HCT116 (cell line): Measurements from ENCODE around the gene CYB5B. TPM values are rescaled to one million over a fixed set of nuclear protein-coding genes. Genes with fewer than 3 reads are reported as not detected.
A peak's percentile ranks its signal among the peaks of the same experiment; 100 is the strongest.

Experiments used
- ATAC-seq: fragments of 200-7000 bp; cut with Tn5 transposase; 2 replicates; pipeline ENCODE4 v1.9.1; 2020; ENCODE audit warnings: mild to moderate bottlenecking, moderate library complexity
- BruUV-seq: library from RNA; stranded (reverse); fragments of 400-500 nt; replicated peaks from 2 replicates; lab custom pipeline; 2021; lab: Mats Ljungman, UMichigan
- CTCF ChIA-PET: fragments of 300-600 bp; sonication (Branson Sonifier 250); formaldehyde crosslinking; loops from one replicate; lab custom pipeline; 2021; ENCODE audit warnings: antibody characterized with exemption; lab: Charles Lee
- POLR2A ChIA-PET: fragments of 300-600, 350-600 bp; sonication (Branson Sonifier 250); formaldehyde crosslinking; loops from one replicate; lab custom pipeline; 2021; ENCODE audit warnings: antibody characterized with exemption; lab: Charles Lee
- RAD21 ChIA-PET, 2 experiments: fragments of 300-600 bp; sonication (Branson Sonifier 250); formaldehyde crosslinking; loops; one replicate each; lab custom pipeline; 2023; ENCODE audit warnings: low total read pairs in 2 of 2; ENCODE audit not compliant: uncharacterized antibody in 2 of 2, unreplicated experiment in 2 of 2, low non-redundant PET in 1 of 2; lab: Charles Lee
- DNase-seq: peaks from one replicate; pipeline ENCODE4 v3.0.0-alpha.2; 2010; ENCODE audit warnings: low read depth, low spot score
- H2AFZ ChIP-seq: fragments of 200-600 bp; shearing (Covaris generic), sonication (generic); 2 replicates; pipeline ENCODE4 v1.6.1; 2017; ENCODE audit warnings: low read depth, mixed run types, mixed read lengths, antibody characterized with exemption, low read length; ENCODE audit not compliant: poor library complexity, severe bottlenecking
- H3K27ac ChIP-seq: 2 replicates; pipeline ENCODE4 v1.5.1; 2012; ENCODE audit warnings: low read depth, low read length
- H3K27me3 ChIP-seq: fragments of 200-600 bp; sonication (generic); 2 replicates; pipeline ENCODE4 v1.6.1; 2016; ENCODE audit warnings: mixed run types, low read length, mixed read lengths; ENCODE audit not compliant: insufficient read depth
- H3K36me3 ChIP-seq, 2 experiments: fragments of 200-500 bp in 1 of 2; fragments of 200-600 bp in 1 of 2; sonication (Bioruptor generic) in 1 of 2; sonication (generic) in 1 of 2; 2 replicates each; pipeline versions ENCODE4 v1.5.1 to v1.6.1; 2014 to 2016; ENCODE audit warnings: low read length in 2 of 2, inconsistent platforms in 1 of 2, mixed read lengths in 1 of 2, mixed run types in 1 of 2; ENCODE audit not compliant: insufficient read depth in 2 of 2, control insufficient read depth in 1 of 2
- H3K4me1 ChIP-seq, 2 experiments: fragments of 200-600 bp in 1 of 2; sonication (generic) in 1 of 2; 2 replicates each; pipeline versions ENCODE4 v1.5.1 to v1.6.1; 2012 to 2017; ENCODE audit warnings: low read length in 2 of 2, inconsistent platforms in 1 of 2, mild to moderate bottlenecking in 1 of 2, mixed read lengths in 1 of 2, mixed run types in 1 of 2, moderate library complexity in 1 of 2; ENCODE audit not compliant: insufficient read depth in 2 of 2, control insufficient read depth in 1 of 2
- H3K4me2 ChIP-seq: fragments of 200-600 bp; sonication (generic); 2 replicates; pipeline ENCODE4 v1.6.1; 2017; ENCODE audit warnings: mixed run types, low read length, mixed read lengths
- H3K4me3 ChIP-seq, 2 experiments: fragments of 200-600 bp in 1 of 2; sonication (generic) in 1 of 2; replicated peaks in 1 of 2; 2 replicates each; pipeline ENCODE4 v1.5.1; 2011 to 2016; ENCODE audit warnings: low read length in 2 of 2, control low read depth in 1 of 2, low read depth in 1 of 2, mild to moderate bottlenecking in 1 of 2, mixed read lengths in 1 of 2, mixed run types in 1 of 2
- H3K79me2 ChIP-seq: fragments of 200-600 bp; sonication (generic); 2 replicates; pipeline ENCODE4 v1.6.1; 2017; ENCODE audit warnings: mild to moderate bottlenecking, mixed run types, low read length, moderate library complexity, mixed read lengths; ENCODE audit not compliant: insufficient read depth
- H3K9ac ChIP-seq: fragments of 200-600 bp; sonication (generic); 2 replicates; pipeline ENCODE4 v1.6.1; 2016; ENCODE audit warnings: low read length, mixed read lengths
- H3K9me2 ChIP-seq: fragments of 200-600 bp; sonication (generic), shearing (Covaris generic); 2 replicates; pipeline ENCODE4 v1.6.1; 2017; ENCODE audit warnings: mixed run types, mild to moderate bottlenecking, moderate library complexity; ENCODE audit not compliant: insufficient read depth
- H3K9me3 ChIP-seq, 2 experiments: fragments of 200-500 bp in 1 of 2; fragments of 200-600 bp in 1 of 2; sonication (Bioruptor generic) in 1 of 2; sonication (generic) in 1 of 2; 2 replicates each; pipeline ENCODE4 v1.6.1; 2014 to 2017; ENCODE audit warnings: low read length in 2 of 2, mixed read lengths in 2 of 2, inconsistent platforms in 1 of 2, low read depth in 1 of 2, mild to moderate bottlenecking in 1 of 2, mixed run types in 1 of 2, moderate library complexity in 1 of 2; ENCODE audit not compliant: control insufficient read depth in 1 of 2, insufficient read depth in 1 of 2
- H4K20me1 ChIP-seq: fragments of 200-600 bp; sonication (generic), shearing (Covaris generic); 2 replicates; pipeline ENCODE4 v1.6.1; 2017; ENCODE audit warnings: mixed run types, mild to moderate bottlenecking, moderate library complexity; ENCODE audit not compliant: insufficient read depth
- CEBPB ChIP-seq: IDR thresholded peaks from 2 replicates; pipeline ENCODE4 v1.6.1; 2012; ENCODE audit warnings: low read depth
- EGR1 ChIP-seq: IDR thresholded peaks from 2 replicates; pipeline ENCODE4 v1.6.1; 2012; ENCODE audit warnings: low read depth
- ELF1 ChIP-seq: IDR thresholded peaks from 2 replicates; pipeline ENCODE4 v1.6.1; 2012; ENCODE audit warnings: low read depth, borderline replicate concordance
- EZH2 ChIP-seq: fragments of 200-600 bp; sonication (generic); IDR thresholded peaks from 2 replicates; pipeline ENCODE4 v1.6.1; 2017; ENCODE audit warnings: antibody characterized with exemption, mixed run types
- EZH2phosphoT487 ChIP-seq: fragments of 200-600 bp; IDR thresholded peaks from 2 replicates; pipeline ENCODE4 v1.6.1; 2018; ENCODE audit warnings: antibody characterized with exemption, borderline replicate concordance
- FOSL1 ChIP-seq: IDR thresholded peaks from 2 replicates; pipeline ENCODE4 v1.6.1; 2012; ENCODE audit warnings: low read depth
- JUND ChIP-seq: IDR thresholded peaks from 2 replicates; pipeline ENCODE4 v1.6.1; 2012
- SIN3A ChIP-seq: IDR thresholded peaks from 2 replicates; pipeline ENCODE4 v1.6.1; 2012; ENCODE audit warnings: low read depth
- ZFX ChIP-seq: fragments of 450-650 bp; IDR thresholded peaks from 2 replicates; pipeline ENCODE4 v1.6.1; 2017
- ZNF274 ChIP-seq: fragments of 200-500 bp; sonication (Bioruptor generic); IDR thresholded peaks from 2 replicates; pipeline ENCODE4 v1.6.1; 2014; ENCODE audit warnings: mild to moderate bottlenecking, low read depth, low read length, inconsistent platforms
- intact Hi-C: fragments of 100-400 bp; cut with micrococcal nuclease; formaldehyde crosslinking; loops from 2 replicates; pipeline ENCODE4 v1.10.0; 2022
- total RNA-seq: library from RNA; stranded (reverse); gene quantifications from one replicate; pipeline ENCODE4 v1.2.1, GENCODE V29; 2021; ENCODE audit not compliant: unreplicated experiment
- TF ChIP-seq, protein P1 (sequence below): IDR thresholded peaks from 2 replicates; pipeline ENCODE4 v1.6.1; 2012
- TF ChIP-seq, protein P2 (sequence below): IDR thresholded peaks from 2 replicates; pipeline ENCODE4 v1.6.1; 2011; ENCODE audit warnings: mild to moderate bottlenecking, low read length, moderate library complexity; ENCODE audit not compliant: insufficient replicate concordance; ENCODE audit errors: extremely low read depth
- TF ChIP-seq, protein P3 (sequence below): IDR thresholded peaks from 2 replicates; pipeline ENCODE4 v1.6.1; 2012

Gene CYB5B
- total RNA-seq, 1 experiment from 2014 or later = 689 TPM

DNA sequence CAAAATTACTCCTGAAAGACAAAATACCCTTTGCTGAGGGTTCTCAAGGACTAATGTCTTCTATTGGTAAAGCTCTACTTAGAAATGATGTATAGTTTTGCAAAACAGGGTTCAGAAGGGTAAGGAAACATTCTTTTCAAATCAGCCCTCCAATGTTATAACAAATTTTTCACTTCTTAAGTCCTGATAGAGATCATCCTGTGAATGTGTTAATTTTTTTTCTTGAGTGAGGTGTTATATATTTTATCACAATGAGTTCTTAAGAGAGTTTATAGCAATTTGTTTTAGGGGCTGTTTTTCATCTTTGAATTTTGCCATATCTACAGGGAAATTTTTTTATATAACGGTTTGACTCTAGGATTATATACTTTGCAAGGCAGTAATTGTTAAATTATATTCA, 29.5 kb downstream of the CYB5B start:
- TF ChIP-seq FOSL1 (no peak), SIN3A (no peak), EZH2phosphoT487 (no peak), ZNF274 (no peak), CEBPB (no peak), JUND (no peak), ZFX (no peak)
- TF ChIP-seq, protein P1, sequence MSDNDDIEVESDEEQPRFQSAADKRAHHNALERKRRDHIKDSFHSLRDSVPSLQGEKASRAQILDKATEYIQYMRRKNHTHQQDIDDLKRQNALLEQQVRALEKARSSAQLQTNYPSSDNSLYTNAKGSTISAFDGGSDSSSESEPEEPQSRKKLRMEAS = no peak
- TF ChIP-seq, all 23 proteins: peak for 0
- Histone ChIP-seq H3K9me3 (no peaks in the 10 kb centered on the region), H3K4me3 (no peak overlapping the region), H2AFZ (no peak overlapping the region), H3K4me1 (peaks cover 28 to 35% of the 10 kb centered on the region in 2 experiments; a peak in 2 of 4 replicates), H3K4me2 (no peak overlapping the region), H3K36me3 (peaks cover 60 to 62% of the 10 kb centered on the region in 2 experiments), H3K9ac (no peak overlapping the region), H4K20me1 (peaks cover 7% of the 10 kb centered on the region; the same call in 1 of the 2 replicates), H3K79me2 (peaks cover 100% of the 10 kb centered on the region), H3K9me2 (no peaks in the 10 kb centered on the region), H3K27me3 (no peaks in the 10 kb centered on the region), H3K27ac (peak overlapping the region; percentile 28; the same call in 1 of the 2 replicates)
- RAD21 ChIA-PET = no interaction called here
- ATAC-seq (no peak), DNase-seq (no peak)
- POLR2A ChIA-PET = no interaction called here
- CTCF ChIA-PET = interaction anchor here (1.3 kb wide), 1 partner anchor 56 kb away, joined by 3 read pairs; no protein-coding TSS in a partner anchor
- BruUV-seq = no TSS peak
- intact Hi-C loops = no loop called here

DNA sequence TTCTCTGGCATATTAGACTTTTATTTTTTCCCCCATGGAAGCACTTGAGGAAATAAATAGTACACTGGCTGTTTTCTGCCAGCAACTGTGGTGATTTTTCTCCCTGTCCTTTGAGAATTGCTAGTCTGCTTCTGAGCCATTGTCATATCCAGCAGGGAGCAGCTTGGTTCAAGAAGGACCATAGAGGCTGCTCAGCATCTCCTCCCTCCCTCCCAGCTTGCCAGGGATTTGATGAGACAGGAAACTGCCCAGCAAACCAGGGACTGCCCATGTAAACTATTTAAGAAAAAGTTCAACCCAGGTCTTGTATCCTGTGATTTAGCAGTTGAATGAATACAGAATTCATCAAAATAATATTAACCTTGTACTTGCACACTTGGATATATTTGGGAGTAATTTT, 39.5 kb downstream of the CYB5B start:
- peaks cover 30 to 64% of the 10 kb centered on the region in 2 experiments for H3K36me3 ChIP-seq
- no peak for ATAC-seq
- RAD21 ChIA-PET = no interaction called here

More for the DNA sequence above, 39.5 kb downstream of the CYB5B start:
- H3K4me1 ChIP-seq = peaks cover 68% of the 10 kb centered on the region in 2 experiments
- no TSS peak for BruUV-seq
- POLR2A ChIA-PET = no interaction called here
- H3K9me2 ChIP-seq = no peaks in the 10 kb centered on the region
- H3K79me2 ChIP-seq = peaks cover 100% of the 10 kb centered on the region
- no peak overlapping the region for H2AFZ ChIP-seq
- no peaks in the 10 kb centered on the region for H3K9me3 ChIP-seq
- TF ChIP-seq, protein P1 = no peak
- TF ChIP-seq ZFX (no peak), EZH2 (no peak), EGR1 (no peak), CEBPB (no peak), ELF1 (no peak)
- TF ChIP-seq, protein P2, sequence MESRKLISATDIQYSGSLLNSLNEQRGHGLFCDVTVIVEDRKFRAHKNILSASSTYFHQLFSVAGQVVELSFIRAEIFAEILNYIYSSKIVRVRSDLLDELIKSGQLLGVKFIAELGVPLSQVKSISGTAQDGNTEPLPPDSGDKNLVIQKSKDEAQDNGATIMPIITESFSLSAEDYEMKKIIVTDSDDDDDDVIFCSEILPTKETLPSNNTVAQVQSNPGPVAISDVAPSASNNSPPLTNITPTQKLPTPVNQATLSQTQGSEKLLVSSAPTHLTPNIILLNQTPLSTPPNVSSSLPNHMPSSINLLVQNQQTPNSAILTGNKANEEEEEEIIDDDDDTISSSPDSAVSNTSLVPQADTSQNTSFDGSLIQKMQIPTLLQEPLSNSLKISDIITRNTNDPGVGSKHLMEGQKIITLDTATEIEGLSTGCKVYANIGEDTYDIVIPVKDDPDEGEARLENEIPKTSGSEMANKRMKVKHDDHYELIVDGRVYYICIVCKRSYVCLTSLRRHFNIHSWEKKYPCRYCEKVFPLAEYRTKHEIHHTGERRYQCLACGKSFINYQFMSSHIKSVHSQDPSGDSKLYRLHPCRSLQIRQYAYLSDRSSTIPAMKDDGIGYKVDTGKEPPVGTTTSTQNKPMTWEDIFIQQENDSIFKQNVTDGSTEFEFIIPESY = no peak
- TF ChIP-seq, protein P3, sequence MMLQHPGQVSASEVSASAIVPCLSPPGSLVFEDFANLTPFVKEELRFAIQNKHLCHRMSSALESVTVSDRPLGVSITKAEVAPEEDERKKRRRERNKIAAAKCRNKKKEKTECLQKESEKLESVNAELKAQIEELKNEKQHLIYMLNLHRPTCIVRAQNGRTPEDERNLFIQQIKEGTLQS = no peak
- TF ChIP-seq, all 23 proteins: peak for 0
- no peaks in the 10 kb centered on the region for H3K27me3 ChIP-seq
- H3K9ac ChIP-seq = peak overlapping the region; percentile 21; the same call in 1 of the 2 replicates
- CTCF ChIA-PET = interaction anchor here (2.1 to 2.2 kb wide), 2 partner anchors 59 to 67 kb away, joined by 5 to 10 read pairs; no protein-coding TSS in a partner anchor
- H3K4me3 ChIP-seq = no peak overlapping the region
- peak overlapping the region; percentile 83 for H3K27ac ChIP-seq
- H4K20me1 ChIP-seq = no peaks in the 10 kb centered on the region
- no peak overlapping the region for H3K4me2 ChIP-seq
- intact Hi-C loops = no loop called here
- no peak for DNase-seq
